ENCODE data around the gene PPARD. TPM values are rescaled to one million over a fixed set of nuclear protein-coding genes. Genes with fewer than 3 reads are reported as not detected.

PPARD gene
- total RNA-seq, 1 donor from 2014 or later: 9.5 TPM

- peak in 1 of 2 donors; percentile 19 for DNase-seq (ENCODE audit: low read depth in 2 of 2)
These were observed 12.2 kb downstream of the PPARD start for GRCh38 chr6:35354361-35355135.

- DNase-seq (ENCODE audit: low read depth in 2 of 2): no peak
These were observed 14.0 kb downstream of the PPARD start for GRCh38 chr6:35356391-35356790.

GRCh38 chr6:35357677-35358076, 15.3 kb downstream of the PPARD start:
- no peak for DNase-seq (ENCODE audit: low read depth in 2 of 2)

- no peak for DNase-seq (ENCODE audit: low read depth in 2 of 2)
These were observed 15.7 kb downstream of the PPARD start for GRCh38 chr6:35358086-35358485.

DNA sequence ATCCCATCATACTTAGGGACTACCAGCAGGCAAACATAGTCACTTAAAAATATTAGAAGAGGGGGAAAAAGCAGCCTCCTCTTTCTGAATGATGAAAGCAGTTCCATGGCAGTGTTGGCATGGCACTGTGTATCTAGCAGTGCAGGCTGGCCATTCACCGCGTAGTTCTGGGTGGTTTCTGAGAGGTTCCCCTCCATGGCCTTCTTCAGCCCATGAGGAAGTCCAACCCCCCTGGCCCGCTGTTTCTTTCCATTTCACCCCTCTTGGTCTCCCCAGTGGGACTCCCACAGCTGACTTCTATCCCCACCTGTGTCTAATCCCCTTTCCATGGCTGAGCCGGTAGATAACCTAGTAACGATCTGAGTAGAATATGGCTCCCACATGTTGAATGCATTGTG, 17.0 kb downstream of the PPARD start:
- DNase-seq (ENCODE audit: low read depth in 2 of 2): no peak

DNA sequence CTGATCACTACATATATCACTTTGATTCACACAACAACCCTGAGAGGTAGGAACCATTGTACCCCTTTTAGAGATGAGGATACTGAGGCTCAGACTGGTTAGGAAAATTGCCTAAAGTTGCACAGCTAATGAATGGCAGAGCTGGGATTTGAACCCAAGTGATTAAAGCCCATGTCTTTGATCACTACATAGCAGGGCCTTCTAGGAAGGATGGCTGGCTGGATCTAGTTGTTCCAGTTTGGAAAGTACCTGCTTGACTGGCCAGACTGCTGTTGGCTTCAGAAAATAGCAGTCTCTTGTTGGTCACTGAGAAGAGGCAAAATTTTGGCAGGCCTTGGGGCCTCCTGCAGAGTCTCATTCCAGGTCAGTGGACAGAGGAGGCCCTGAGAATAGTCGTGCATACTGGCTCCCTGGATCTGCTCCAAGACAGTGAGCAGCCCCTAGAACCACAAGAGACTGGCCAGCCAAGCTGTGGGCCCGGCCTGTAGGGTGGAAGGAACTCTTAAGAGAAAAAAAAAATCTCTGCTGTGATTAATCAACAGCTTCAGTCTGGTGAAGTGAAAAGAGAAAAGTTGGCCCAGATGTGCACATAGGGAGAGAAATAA, 17.5 kb downstream of the PPARD start:
- DNase-seq (ENCODE audit: low read depth in 2 of 2): peak in 1 of 2 donors; percentile 29

GRCh38 chr6:35360349-35361138, 18.2 kb downstream of the PPARD start:
- no peak for DNase-seq (ENCODE audit: low read depth in 2 of 2)

DNA sequence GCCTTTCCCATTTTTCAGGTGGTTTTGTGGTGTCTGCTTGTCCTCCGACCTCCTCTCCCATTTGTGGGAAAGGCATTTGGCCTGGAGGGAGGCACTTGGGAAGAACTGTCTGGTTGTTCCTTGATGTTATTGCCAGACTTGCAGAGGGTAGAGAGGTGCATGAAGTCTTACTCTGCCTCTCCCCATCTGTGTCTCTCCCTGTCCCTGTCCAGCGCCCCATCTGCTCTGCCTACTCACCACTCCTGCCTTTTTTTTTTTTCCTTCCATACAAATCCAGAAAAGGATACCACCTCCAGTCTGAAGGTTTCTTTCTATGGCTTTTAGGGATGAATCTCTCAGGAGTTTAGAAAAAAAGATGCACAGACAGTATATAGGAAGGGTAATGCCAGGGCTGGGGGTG, 19.8 kb downstream of the PPARD start:
- no peak for DNase-seq (ENCODE audit: low read depth in 2 of 2)

GRCh38 chr6:35363293-35363750, 21.0 kb downstream of the PPARD start:
- DNase-seq (ENCODE audit: low read depth in 2 of 2): no peak

- no peak for DNase-seq (ENCODE audit: low read depth in 2 of 2)
These were observed 23.3 kb downstream of the PPARD start for GRCh38 chr6:35365594-35366203.

DNA sequence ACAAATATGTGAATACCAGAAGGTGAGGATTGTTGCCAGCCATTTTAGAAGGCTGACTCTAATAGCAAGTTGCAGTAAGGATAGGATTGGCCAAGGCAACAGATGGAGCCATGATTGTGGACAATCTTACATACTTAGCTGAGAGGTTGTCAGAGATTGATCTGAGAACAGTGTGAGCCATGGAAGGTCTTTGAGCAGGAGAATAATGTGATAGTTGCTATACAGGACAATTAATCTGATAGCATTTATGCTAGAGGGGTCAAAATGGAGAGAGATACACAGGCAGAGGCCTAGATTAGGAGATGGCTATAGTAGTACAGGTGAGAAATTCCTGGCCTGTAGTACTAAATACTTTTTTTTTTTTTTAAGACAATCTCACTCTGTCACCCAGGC, 23.8 kb downstream of the PPARD start:
- no peak for DNase-seq (ENCODE audit: low read depth in 2 of 2)

DNA sequence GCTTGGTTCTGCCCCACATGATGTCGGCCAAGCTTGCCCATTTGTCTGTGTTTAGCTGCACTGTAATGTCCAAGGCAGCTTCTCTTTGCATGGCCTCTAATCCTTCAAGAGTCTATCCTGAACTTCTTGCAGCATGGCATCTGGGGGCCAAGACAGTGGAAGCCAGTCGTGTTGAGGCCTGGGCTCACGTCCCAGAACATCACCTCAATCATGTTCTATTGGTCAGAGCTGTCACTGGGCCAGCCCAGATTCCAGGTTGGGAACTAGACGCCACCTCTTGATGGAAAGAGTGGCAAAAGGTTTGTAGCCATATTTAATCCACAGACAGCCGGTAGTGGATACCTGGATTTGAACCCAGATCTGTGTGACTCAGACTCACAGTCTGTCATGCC, 25.3 kb downstream of the PPARD start:
- DNase-seq (ENCODE audit: low read depth in 2 of 2): no peak

- DNase-seq (ENCODE audit: low read depth in 2 of 2): peak; percentile 49 to 65
These were observed 25.9 kb downstream of the PPARD start for GRCh38 chr6:35368038-35368887.

GRCh38 chr6:35370124-35370741, 27.9 kb downstream of the PPARD start:
- peak; percentile 85 to 89 for DNase-seq (ENCODE audit: low read depth in 2 of 2)

DNA sequence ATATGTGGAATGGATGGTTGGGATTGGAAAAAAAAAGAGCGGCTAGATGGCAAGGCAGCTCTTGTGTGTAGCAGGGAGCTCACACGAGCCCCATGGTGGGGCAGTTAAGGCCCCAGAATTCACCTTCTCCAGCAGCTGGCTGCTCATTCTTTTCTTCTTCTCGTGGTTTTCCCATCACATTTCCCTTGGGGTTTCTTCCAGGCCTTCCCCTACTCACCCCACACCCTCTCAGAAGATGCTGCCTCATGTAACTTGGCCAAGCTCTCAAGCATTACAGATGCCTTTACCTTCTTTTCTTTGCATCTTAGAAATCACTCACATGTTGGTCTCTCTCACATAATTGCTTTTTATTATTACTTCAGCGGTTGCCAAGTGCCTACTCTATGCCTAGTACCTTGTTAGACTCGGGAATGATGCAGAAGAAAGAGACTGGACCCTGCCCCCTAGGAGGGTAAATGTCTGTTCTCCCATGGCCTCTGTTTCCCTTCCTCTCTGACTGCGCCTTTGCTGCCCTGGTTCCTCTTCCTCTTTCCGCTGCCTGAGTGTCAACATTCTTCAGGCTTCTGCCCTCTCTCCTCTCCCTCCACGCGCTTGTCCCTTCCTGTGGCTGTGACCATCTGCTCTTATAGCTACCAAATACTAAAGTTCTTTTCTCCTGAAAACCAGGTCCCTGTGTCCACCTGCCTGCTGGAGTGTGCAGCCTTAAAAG, 28.6 kb downstream of the PPARD start:
- no peak for DNase-seq (ENCODE audit: low read depth in 2 of 2)

DNA sequence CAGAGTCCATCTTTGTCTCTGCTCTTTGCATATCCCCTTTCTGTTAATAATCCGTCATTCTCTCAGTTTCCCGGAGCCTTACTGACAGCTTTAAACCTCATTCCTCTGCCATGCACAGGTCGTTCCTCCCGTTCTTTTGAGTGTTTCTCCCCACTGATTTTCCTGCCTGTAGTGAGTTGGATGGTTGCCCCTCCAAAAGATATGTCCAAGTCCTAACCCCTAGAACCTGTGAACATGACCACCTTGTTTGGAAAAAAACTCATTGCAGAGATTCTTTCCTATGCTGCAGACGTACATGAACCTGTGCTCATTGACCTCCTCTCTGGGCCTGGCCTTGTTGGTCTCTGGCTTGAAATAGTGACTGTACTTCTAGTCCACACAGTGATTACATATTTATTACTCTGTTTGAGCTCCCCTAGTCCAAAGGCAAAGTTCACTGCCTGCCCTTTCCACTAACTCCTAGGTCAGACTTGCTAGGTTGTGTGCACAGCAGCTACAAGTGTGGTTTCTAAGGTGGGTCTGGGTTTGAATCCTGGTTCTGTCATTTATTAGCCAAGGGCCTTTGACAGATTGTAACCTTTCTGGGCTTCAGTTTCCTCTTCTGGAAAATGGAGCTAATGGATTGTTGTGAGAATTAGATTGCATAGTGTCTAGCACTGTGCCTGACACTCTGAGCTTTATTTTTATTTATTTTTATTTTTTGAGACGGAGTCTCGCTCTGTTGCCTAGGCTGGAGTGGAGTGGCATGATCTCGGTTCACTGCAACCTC, 29.3 kb downstream of the PPARD start:
- DNase-seq (ENCODE audit: low read depth in 2 of 2): no peak

- DNase-seq (ENCODE audit: low read depth in 2 of 2): no peak
These were observed 30.3 kb downstream of the PPARD start for GRCh38 chr6:35372633-35373032.

DNA sequence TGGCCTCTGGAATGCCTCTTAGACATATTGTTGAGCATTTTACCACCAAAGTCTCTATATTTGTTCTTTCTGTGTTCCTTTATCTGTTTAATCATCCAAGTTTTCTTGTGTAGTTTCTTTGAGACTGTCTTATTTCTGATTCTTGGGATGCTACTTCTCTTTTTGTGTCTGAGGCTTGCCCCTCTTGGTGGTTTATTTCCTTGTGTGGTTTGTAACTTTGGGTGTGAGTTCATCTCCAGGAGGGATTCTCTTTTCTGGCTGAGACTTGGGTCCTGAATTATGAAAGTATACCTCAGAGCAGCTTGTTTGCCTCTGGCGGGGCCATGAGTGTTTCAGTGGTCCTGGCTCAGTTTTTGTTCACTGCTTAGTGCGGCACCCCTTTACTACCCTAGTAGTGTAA, 33.9 kb downstream of the PPARD start:
- DNase-seq (ENCODE audit: low read depth in 2 of 2): no peak

DNA sequence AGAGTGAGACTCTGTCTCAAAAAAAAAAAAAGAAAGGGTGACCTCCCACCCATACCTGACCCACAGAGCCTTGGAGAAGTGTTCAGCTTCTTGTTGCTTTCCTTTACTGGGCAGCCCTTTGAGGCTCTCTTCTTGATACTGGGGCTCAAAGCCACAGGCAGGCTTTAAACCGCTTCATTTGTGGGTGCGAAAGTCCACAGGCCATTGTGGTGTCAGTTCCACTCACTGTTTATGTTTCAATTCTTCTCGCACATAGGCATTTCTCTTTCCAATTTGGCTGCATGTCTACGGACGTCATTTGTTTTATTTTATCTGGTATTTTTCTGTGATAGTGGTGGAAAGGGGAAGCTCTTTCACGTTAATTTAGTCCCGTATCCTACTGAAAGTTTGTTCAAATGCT, 34.6 kb downstream of the PPARD start:
- DNase-seq (ENCODE audit: low read depth in 2 of 2): peak in 1 of 2 donors; percentile 67

Measured in lung microvascular endothelial cell (primary cell).